ENCODE data around the gene BCAS3.

BCAS3 gene

GRCh38 chr17:61097781-61098180, 420.1 kb downstream of the BCAS3 start:
- DNase-seq (ENCODE audit: insufficient read length, low spot score) (no peak), FAIRE-seq (peak; percentile 16)

- DNase-seq (ENCODE audit: insufficient read length, low spot score) (no peak), FAIRE-seq (peak; percentile 36)
Measured at GRCh38 chr17:61106354-61106753, 428.7 kb downstream of the BCAS3 start.

- FAIRE-seq: no peak
Measured at GRCh38 chr17:61116577-61116976, 438.9 kb downstream of the BCAS3 start.

GRCh38 chr17:61117983-61118382, 440.3 kb downstream of the BCAS3 start:
- no peak for DNase-seq (ENCODE audit: insufficient read length, low spot score)
- FAIRE-seq: peak; percentile 80

More at GRCh38 chr17:61116577-61116976, 438.9 kb downstream of the BCAS3 start:
- no peak for DNase-seq (ENCODE audit: insufficient read length, low spot score)

GRCh38 chr17:61118871-61119270, 441.2 kb downstream of the BCAS3 start:
- DNase-seq (ENCODE audit: insufficient read length, low spot score): no peak
- no peak for FAIRE-seq

GRCh38 chr17:61122326-61122913, 444.8 kb downstream of the BCAS3 start:
- DNase-seq (ENCODE audit: insufficient read length, low spot score): no peak
- FAIRE-seq: no peak

- no peak for DNase-seq (ENCODE audit: insufficient read length, low spot score)
- no peak for FAIRE-seq
Measured at GRCh38 chr17:61124562-61124961, 446.9 kb downstream of the BCAS3 start.

GRCh38 chr17:61126473-61127249, 449.0 kb downstream of the BCAS3 start:
- no peak for FAIRE-seq

GRCh38 chr17:61127960-61128359, 450.3 kb downstream of the BCAS3 start:
- FAIRE-seq: no peak
- DNase-seq (ENCODE audit: insufficient read length, low spot score): no peak

More at GRCh38 chr17:61126473-61127249, 449.0 kb downstream of the BCAS3 start:
- no peak for DNase-seq (ENCODE audit: insufficient read length, low spot score)

GRCh38 chr17:61128661-61129115, 451.0 kb downstream of the BCAS3 start:
- FAIRE-seq (peak; percentile 20), DNase-seq (ENCODE audit: insufficient read length, low spot score) (no peak)

GRCh38 chr17:61129267-61130254, 451.9 kb downstream of the BCAS3 start:
- DNase-seq (ENCODE audit: insufficient read length, low spot score): no peak
- FAIRE-seq: peak; percentile 58

GRCh38 chr17:61130330-61130729, 452.7 kb downstream of the BCAS3 start:
- DNase-seq (ENCODE audit: insufficient read length, low spot score) (no peak), FAIRE-seq (no peak)

- FAIRE-seq (no peak), DNase-seq (ENCODE audit: insufficient read length, low spot score) (no peak)
Measured at GRCh38 chr17:61131585-61131984, 453.9 kb downstream of the BCAS3 start.

- DNase-seq (ENCODE audit: insufficient read length, low spot score) (no peak), FAIRE-seq (no peak)
Measured at GRCh38 chr17:61132524-61132923, 454.9 kb downstream of the BCAS3 start.

GRCh38 chr17:61133853-61134252, 456.2 kb downstream of the BCAS3 start:
- DNase-seq (ENCODE audit: insufficient read length, low spot score) (no peak), FAIRE-seq (no peak)

- FAIRE-seq (no peak), DNase-seq (ENCODE audit: insufficient read length, low spot score) (no peak)
Measured at GRCh38 chr17:61134551-61135235, 457.0 kb downstream of the BCAS3 start.

GRCh38 chr17:61135782-61136181, 458.1 kb downstream of the BCAS3 start:
- DNase-seq (ENCODE audit: insufficient read length, low spot score): no peak
- FAIRE-seq: no peak

GRCh38 chr17:61136296-61136695, 458.6 kb downstream of the BCAS3 start:
- DNase-seq (ENCODE audit: insufficient read length, low spot score): no peak

GRCh38 chr17:61139219-61139618, 461.6 kb downstream of the BCAS3 start:
- DNase-seq (ENCODE audit: insufficient read length, low spot score) (peak; percentile 69), FAIRE-seq (peak; percentile 40)

More at GRCh38 chr17:61136296-61136695, 458.6 kb downstream of the BCAS3 start:
- no peak for FAIRE-seq

GRCh38 chr17:61140081-61140786, 462.6 kb downstream of the BCAS3 start:
- FAIRE-seq (no peak), DNase-seq (ENCODE audit: insufficient read length, low spot score) (no peak)

Data from HTR-8/SVneo (cell line).